Ishikawa (cell line): Measurements from ENCODE around the gene LILRB3.

ENCODE experiments used
- CEBPB ChIP-seq: IDR thresholded peaks from 2 replicates; pipeline ENCODE4 v1.6.1; 2012
- CREB1 ChIP-seq: IDR thresholded peaks from 2 replicates; pipeline ENCODE4 v1.6.1; 2012; ENCODE audit warnings: low read depth
- EGR1 ChIP-seq: IDR thresholded peaks from 2 replicates; pipeline ENCODE4 v1.6.1; 2012
- EP300 ChIP-seq: IDR thresholded peaks from 2 replicates; pipeline ENCODE4 v1.6.1; 2012; ENCODE audit warnings: borderline replicate concordance
- FOXM1 ChIP-seq: IDR thresholded peaks from 2 replicates; pipeline ENCODE4 v1.6.1; 2012; ENCODE audit warnings: low read depth, borderline replicate concordance
- MAX ChIP-seq: IDR thresholded peaks from 2 replicates; pipeline ENCODE4 v1.6.1; 2012
- NFIC ChIP-seq: IDR thresholded peaks from 2 replicates; pipeline ENCODE4 v1.6.1; 2012
- RAD21 ChIP-seq: IDR thresholded peaks from 2 replicates; pipeline ENCODE4 v1.6.1; 2012; ENCODE audit warnings: low read depth
- REST ChIP-seq: IDR thresholded peaks from 2 replicates; pipeline ENCODE4 v1.6.1; 2012; ENCODE audit warnings: low read depth, mild to moderate bottlenecking
- TAF1 ChIP-seq: IDR thresholded peaks from 2 replicates; pipeline ENCODE4 v1.6.1; 2012; ENCODE audit warnings: low read depth, mild to moderate bottlenecking
- TCF12 ChIP-seq: IDR thresholded peaks from 2 replicates; pipeline ENCODE4 v1.6.1; 2012; ENCODE audit warnings: low read depth
- TEAD4 ChIP-seq: IDR thresholded peaks from 2 replicates; pipeline ENCODE4 v1.6.1; 2012
- USF1 ChIP-seq: IDR thresholded peaks from 2 replicates; pipeline ENCODE4 v1.6.1; 2012
- YY1 ChIP-seq: IDR thresholded peaks from 2 replicates; pipeline ENCODE4 v1.6.1; 2012; ENCODE audit warnings: low read depth
- ZBTB7A ChIP-seq: IDR thresholded peaks from 2 replicates; pipeline ENCODE4 v1.6.1; 2012; ENCODE audit warnings: low read depth

The LILRB3 gene

GRCh38 chr19:54199401-54199800 is 23.4 kb downstream of the LILRB3 start:
- TF ChIP-seq RAD21 (no peak), CREB1 (no peak), ZBTB7A (no peak), EP300 (no peak)

- TF ChIP-seq NFIC (no peak), RAD21 (no peak), YY1 (no peak)
These were observed 25.7 kb downstream of the LILRB3 start for GRCh38 chr19:54197121-54197520.

GRCh38 chr19:54196536-54196935 is 26.3 kb downstream of the LILRB3 start:
- no peak for TF ChIP-seq NFIC
- TF ChIP-seq REST, result no peak
- TF ChIP-seq EGR1, result no peak
- TF ChIP-seq ZBTB7A, result no peak

GRCh38 chr19:54193011-54193410 is 29.8 kb downstream of the LILRB3 start:
- TF ChIP-seq TCF12 (no peak), ZBTB7A (no peak), REST (no peak), MAX (no peak), CREB1 (no peak), YY1 (no peak), EGR1 (no peak), TAF1 (no peak), RAD21 (no peak), TEAD4 (no peak), NFIC (no peak), USF1 (no peak), EP300 (no peak), CEBPB (no peak), FOXM1 (no peak)

- TF ChIP-seq ZBTB7A (peak; percentile 13; the same call in 1 of the 2 replicates), MAX (no peak)
These were observed 30.9 kb downstream of the LILRB3 start for GRCh38 chr19:54191811-54192453.

GRCh38 chr19:54191011-54191810 is 31.6 kb downstream of the LILRB3 start, which contains the start of gene TSEN34:
Gene TSEN34, plus strand, starts transcription at chr19:54191308. Its CDS starts 57 bp downstream, at chr19:54191365.
- TF ChIP-seq EGR1 (no peak), YY1 (0 out of 2 replicates have a peak, but pooled peaks have one; percentile 7), REST (0 out of 2 replicates have a peak, but pooled peaks have one; percentile 27), CEBPB (no peak), ZBTB7A (no peak), TEAD4 (no peak), TAF1 (peak; percentile 45; the same call in 1 of the 2 replicates)
